Measurements from ENCODE around the gene WDR1. TPM values are rescaled to one million over a fixed set of nuclear protein-coding genes. Genes with fewer than 3 reads are reported as not detected.

The WDR1 gene
- total and polyA plus RNA-seq, 11 donors, result 76.1 to 299 (median 185) TPM

DNA sequence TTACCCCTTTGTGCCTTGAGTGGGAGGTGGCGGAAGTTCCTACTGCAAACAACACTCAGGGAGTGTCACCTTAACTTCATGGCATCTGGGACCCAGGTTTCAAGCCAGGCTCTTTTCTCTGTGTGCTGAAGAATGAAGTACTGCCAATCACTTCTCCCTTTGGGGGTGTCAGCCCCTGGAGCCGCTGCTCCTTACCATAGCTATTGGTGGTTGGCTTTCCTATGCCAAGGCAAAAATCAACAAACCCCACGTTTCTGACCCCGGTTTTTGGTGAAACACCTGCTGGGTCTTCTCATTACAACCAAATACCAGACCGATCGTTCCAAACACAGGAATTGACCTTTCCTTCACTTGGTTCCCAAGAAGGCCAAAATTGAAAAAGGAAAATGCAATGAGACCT, 75.6 kb downstream of the WDR1 start:
- intact Hi-C loops (cut with DNase I), result no loop called here
- Histone ChIP-seq H3K27ac (no peak overlapping the region), H3K4me1 (peaks cover 0 to 11% (median 0%) of the 10 kb centered on the region in 12 donors), H3K27me3 (no peaks in the 10 kb centered on the region), H3K9me3 (peaks cover 0 to 14% (median 2%) of the 10 kb centered on the region in 12 donors), H3K36me3 (no peaks in the 10 kb centered on the region), H3K4me3 (no peak overlapping the region)
- 80 to 89% (median 85%) methylated on average over 6 of the region's 6 CpGs for WGBS, 4 donors
- ATAC-seq (no peak), DNase-seq (no peak)
- TF ChIP-seq POLR2A (IDR thresholded peaks at IDR 0.05), result no peak
- TF ChIP-seq, protein P1, sequence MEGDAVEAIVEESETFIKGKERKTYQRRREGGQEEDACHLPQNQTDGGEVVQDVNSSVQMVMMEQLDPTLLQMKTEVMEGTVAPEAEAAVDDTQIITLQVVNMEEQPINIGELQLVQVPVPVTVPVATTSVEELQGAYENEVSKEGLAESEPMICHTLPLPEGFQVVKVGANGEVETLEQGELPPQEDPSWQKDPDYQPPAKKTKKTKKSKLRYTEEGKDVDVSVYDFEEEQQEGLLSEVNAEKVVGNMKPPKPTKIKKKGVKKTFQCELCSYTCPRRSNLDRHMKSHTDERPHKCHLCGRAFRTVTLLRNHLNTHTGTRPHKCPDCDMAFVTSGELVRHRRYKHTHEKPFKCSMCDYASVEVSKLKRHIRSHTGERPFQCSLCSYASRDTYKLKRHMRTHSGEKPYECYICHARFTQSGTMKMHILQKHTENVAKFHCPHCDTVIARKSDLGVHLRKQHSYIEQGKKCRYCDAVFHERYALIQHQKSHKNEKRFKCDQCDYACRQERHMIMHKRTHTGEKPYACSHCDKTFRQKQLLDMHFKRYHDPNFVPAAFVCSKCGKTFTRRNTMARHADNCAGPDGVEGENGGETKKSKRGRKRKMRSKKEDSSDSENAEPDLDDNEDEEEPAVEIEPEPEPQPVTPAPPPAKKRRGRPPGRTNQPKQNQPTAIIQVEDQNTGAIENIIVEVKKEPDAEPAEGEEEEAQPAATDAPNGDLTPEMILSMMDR (IDR thresholded peaks at IDR 0.05), result no peak

DNA sequence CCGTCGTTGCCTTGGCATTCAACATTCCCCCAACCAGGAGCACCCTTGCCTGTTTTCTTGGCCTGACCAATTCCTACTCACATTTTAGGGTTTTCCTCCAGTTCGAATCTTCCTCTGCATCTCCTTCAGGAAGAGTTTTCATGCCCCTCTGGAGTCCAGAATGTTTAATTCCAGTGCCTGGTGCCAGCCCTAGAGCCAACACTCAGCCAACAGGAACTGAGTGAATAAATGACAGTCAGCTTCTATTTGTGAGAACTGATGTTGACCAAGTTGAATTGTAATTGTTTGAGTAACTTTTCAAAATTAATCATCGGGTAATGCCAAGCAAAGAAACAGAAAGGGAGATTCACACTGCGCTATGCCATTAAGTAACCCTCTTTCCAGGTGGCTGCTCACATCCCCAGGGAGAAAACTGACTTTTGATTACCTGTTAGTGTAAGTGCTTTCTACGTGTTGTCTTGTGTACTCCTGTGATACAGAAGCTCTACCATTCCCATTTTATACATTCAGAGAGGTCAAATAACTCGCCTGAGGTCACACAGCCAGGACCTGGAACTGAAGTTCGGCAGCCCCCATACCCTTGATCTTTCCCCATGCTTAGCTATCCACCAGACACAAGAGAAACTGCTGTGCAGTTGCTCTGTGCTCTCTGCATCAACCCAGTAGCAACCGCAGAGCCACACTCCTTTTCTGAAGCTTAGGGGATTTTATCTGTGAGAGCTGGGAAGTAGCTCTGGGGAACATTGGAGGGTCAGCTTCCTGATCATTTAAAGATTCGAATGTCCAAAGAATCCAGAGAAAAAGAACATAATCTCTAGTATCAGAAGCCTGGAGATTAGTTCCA, 76.3 kb downstream of the WDR1 start:
- Histone ChIP-seq H3K36me3 (no peaks in the 10 kb centered on the region), H3K27ac (no peak overlapping the region), H3K4me1 (peaks cover 0 to 11% (median 0%) of the 10 kb centered on the region in 12 donors), H3K4me3 (no peak overlapping the region), H3K9me3 (peaks cover 0 to 14% (median 2%) of the 10 kb centered on the region in 12 donors), H3K27me3 (no peaks in the 10 kb centered on the region)
- DNase-seq, result no peak
- intact Hi-C loops (cut with DNase I), result no loop called here
- 77 to 90% (median 89%) methylated on average over 10 of the region's 10 CpGs for WGBS, 4 donors
- no peak for TF ChIP-seq POLR2A (IDR thresholded peaks at IDR 0.05)
- TF ChIP-seq, protein P1 (IDR thresholded peaks at IDR 0.05), result no peak
- no peak for ATAC-seq

DNA sequence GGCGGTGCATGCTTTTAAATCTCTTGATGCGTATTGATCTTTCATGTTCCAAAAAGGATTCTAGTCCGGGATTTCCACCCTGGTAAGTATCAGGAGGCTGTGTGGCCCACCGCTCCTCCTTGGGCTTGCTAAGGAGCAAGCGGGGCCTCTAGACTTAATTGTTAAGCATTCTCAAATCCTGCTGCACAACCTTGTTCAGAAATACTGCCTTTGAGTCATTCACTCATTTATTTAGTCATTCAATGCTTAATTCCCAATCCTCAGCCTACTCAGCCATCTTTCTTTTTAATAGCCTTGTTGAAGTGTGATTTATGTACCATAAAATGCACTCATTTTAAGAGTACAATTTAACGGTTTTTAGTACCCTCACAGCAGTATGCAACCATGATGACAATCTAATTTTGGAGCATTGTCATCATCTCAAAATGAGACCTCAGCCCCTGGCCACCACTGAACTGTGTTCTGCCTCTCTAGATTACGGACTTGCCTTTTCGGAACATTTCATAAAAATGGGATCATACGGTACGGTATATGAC, 79.7 kb downstream of the WDR1 start:
- no peak for TF ChIP-seq POLR2A (IDR thresholded peaks at IDR 0.05)
- TF ChIP-seq, protein P1 (IDR thresholded peaks at IDR 0.05), result no peak
- peaks cover 4 to 32% (median 23%) of the 10 kb centered on the region in 12 donors for H3K4me1 ChIP-seq
- no peak for DNase-seq
- no peak for ATAC-seq
- H3K36me3 ChIP-seq, result no peaks in the 10 kb centered on the region
- H3K9me3 ChIP-seq, result no peaks in the 10 kb centered on the region
- no peaks in the 10 kb centered on the region for H3K27me3 ChIP-seq
- intact Hi-C loops (cut with DNase I), result no loop called here
- H3K27ac ChIP-seq, result no peak overlapping the region
- WGBS, 4 donors, result 83 to 96% (median 89%) methylated on average over 9 to 10 of the region's 10 CpGs
- no peak overlapping the region for H3K4me3 ChIP-seq

DNA sequence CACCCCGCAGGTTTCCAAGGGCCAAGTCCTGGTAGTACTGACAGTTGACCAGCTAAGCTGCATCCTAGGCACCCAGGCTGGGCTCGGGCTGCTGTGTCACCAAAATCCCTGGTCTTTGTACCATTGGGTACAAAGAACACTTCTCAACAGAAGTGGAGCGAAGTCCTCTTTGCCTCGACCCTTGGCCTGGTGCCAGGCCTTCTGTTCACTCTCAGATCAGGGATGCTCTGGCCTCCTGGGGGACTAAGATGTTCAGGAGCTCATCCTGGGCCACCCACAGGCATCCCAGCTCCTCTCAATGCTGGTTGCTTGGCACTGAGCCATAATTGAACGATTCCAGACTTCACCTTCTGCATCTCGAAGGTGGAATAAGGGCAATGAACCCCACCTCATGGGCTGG, 81.5 kb downstream of the WDR1 start:
- Histone ChIP-seq H3K27ac (no peak overlapping the region), H3K27me3 (no peaks in the 10 kb centered on the region), H3K4me3 (no peak overlapping the region), H3K36me3 (no peaks in the 10 kb centered on the region), H3K9me3 (no peaks in the 10 kb centered on the region), H3K4me1 (peaks cover 9 to 47% (median 37%) of the 10 kb centered on the region in 12 donors)
- no peak for ATAC-seq
- DNase-seq, result peak in 1 of 5 donors; percentile 39
- intact Hi-C loops (cut with DNase I), result no loop called here
- WGBS, 4 donors, result 70 to 79% (median 77%) methylated on average over 5 to 6 of the region's 6 CpGs
- no peak for TF ChIP-seq POLR2A (IDR thresholded peaks at IDR 0.05)
- TF ChIP-seq, protein P1 (IDR thresholded peaks at IDR 0.05), result no peak
